A673 (cell line): ENCODE data around the gene ARTN. TPM values are rescaled to one million over a fixed set of nuclear protein-coding genes. Genes with fewer than 3 reads are reported as not detected.
A peak's percentile ranks its signal among the peaks of the same experiment; 100 is the strongest.

Experiments used
- BruUV-seq: library from RNA; stranded (reverse); fragments of 400-500 nt; replicated peaks from 2 replicates; lab custom pipeline; 2021; lab: Mats Ljungman, UMichigan
- CTCF ChIA-PET: fragments of 300-600 bp; sonication (Branson Sonifier 250); formaldehyde crosslinking; loops from one replicate; lab custom pipeline; 2022; ENCODE audit warnings: antibody characterized with exemption; lab: Charles Lee
- POLR2A ChIA-PET: fragments of 300-600 bp; sonication (Branson Sonifier 250); formaldehyde crosslinking; loops from one replicate; lab custom pipeline; 2022; ENCODE audit warnings: antibody characterized with exemption; ENCODE audit not compliant: low non-redundant PET; lab: Charles Lee
- DNase-seq: peaks from one replicate; pipeline ENCODE4 v3.0.0-alpha.2; 2015; ENCODE audit warnings: low spot score
- H3K27ac ChIP-seq: fragments of 200-600 bp; sonication (generic); 2 replicates; pipeline ENCODE4 v1.5.1; 2016; ENCODE audit warnings: mixed run types, low read depth, mild to moderate bottlenecking, mixed read lengths, antibody characterized with exemption, low read length; ENCODE audit not compliant: poor library complexity, severe bottlenecking
- H3K27me3 ChIP-seq: fragments of 200-600 bp; sonication (generic); replicated peaks from 2 replicates; pipeline ENCODE4 v1.6.1; 2017; ENCODE audit warnings: mixed run types, low read depth, mild to moderate bottlenecking, mixed read lengths, antibody characterized with exemption, low read length; ENCODE audit not compliant: insufficient read depth, poor library complexity
- H3K36me3 ChIP-seq: fragments of 200-600 bp; sonication (generic); 2 replicates; pipeline ENCODE4 v1.6.1; 2016; ENCODE audit warnings: mixed run types, mild to moderate bottlenecking, mixed read lengths, antibody characterized with exemption, low read length; ENCODE audit not compliant: insufficient read depth, poor library complexity, severe bottlenecking
- H3K4me1 ChIP-seq: fragments of 200-600 bp; sonication (generic); 2 replicates; pipeline ENCODE4 v1.6.1; 2017; ENCODE audit warnings: mixed run types, mild to moderate bottlenecking, mixed read lengths, antibody characterized with exemption, low read length; ENCODE audit not compliant: insufficient read depth, poor library complexity, severe bottlenecking
- H3K4me3 ChIP-seq: fragments of 200-600 bp; sonication (generic); 2 replicates; pipeline ENCODE4 v1.5.1; 2016; ENCODE audit warnings: low read depth, mixed run types, mild to moderate bottlenecking, mixed read lengths, low read length; ENCODE audit not compliant: poor library complexity, severe bottlenecking
- H3K9me3 ChIP-seq: fragments of 200-600 bp; sonication (generic); 2 replicates; pipeline ENCODE4 v1.6.1; 2016; ENCODE audit warnings: mixed run types, low read depth, mild to moderate bottlenecking, mixed read lengths, antibody characterized with exemption, low read length; ENCODE audit not compliant: poor library complexity, severe bottlenecking
- CTCF ChIP-seq: fragments of 300-800, 200-600 bp; sonication (generic); conservative IDR thresholded peaks from 2 replicates; pipeline ENCODE4 v1.5.1; 2017; ENCODE audit warnings: low read depth, mild to moderate bottlenecking, antibody characterized with exemption, low read length, moderate library complexity, mixed read lengths
- EZH2 ChIP-seq: fragments of 200-600 bp; sonication (generic); IDR thresholded peaks from 2 replicates; pipeline ENCODE4 v1.6.1; 2017; ENCODE audit warnings: borderline replicate concordance, low read depth, mild to moderate bottlenecking, mixed read lengths, antibody characterized with exemption, low read length; ENCODE audit not compliant: poor library complexity, severe bottlenecking
- intact Hi-C: fragments of 100-400 bp; cut with micrococcal nuclease; formaldehyde crosslinking; loops from one replicate; pipeline ENCODE4 v1.10.0; 2022; ENCODE audit not compliant: unreplicated experiment
- total RNA-seq: library from RNA; stranded (reverse); gene quantifications from 2 replicates; pipeline ENCODE4 v1.2.3, GENCODE V29; 2021

The ARTN gene
- total RNA-seq, 1 experiment from 2014 or later, result 28.1 TPM

- POLR2A ChIA-PET, result no interaction called here
- CTCF ChIA-PET, result no interaction called here
- DNase-seq, result no peak
- no peaks in the 10 kb centered on the region for H3K36me3 ChIP-seq
- no peaks in the 10 kb centered on the region for H3K27me3 ChIP-seq
- no peaks in the 10 kb centered on the region for H3K9me3 ChIP-seq
- no peak overlapping the region for H3K4me3 ChIP-seq
- BruUV-seq, result no TSS peak
- H3K4me1 ChIP-seq, result peaks cover 37% of the 10 kb centered on the region
- intact Hi-C loops, result no loop called here
- H3K27ac ChIP-seq, result no peak overlapping the region
- no peak for TF ChIP-seq CTCF
- no peak for TF ChIP-seq EZH2
Measured at GRCh38 chr1:43910343-43910742, 23.3 kb upstream of the ARTN start.

GRCh38 chr1:43912607-43913006 is 21.0 kb upstream of the ARTN start:
- no TSS peak for BruUV-seq
- H3K4me1 ChIP-seq, result peaks cover 39% of the 10 kb centered on the region
- H3K27ac ChIP-seq, result peak overlapping the region; percentile 90
- H3K4me3 ChIP-seq, result no peak overlapping the region
- TF ChIP-seq CTCF (no peak), EZH2 (no peak)
- no peaks in the 10 kb centered on the region for H3K36me3 ChIP-seq
- no peaks in the 10 kb centered on the region for H3K27me3 ChIP-seq
- ChIA-PET POLR2A (no interaction called here), CTCF (interaction anchor here (1.3 kb wide), 1 partner anchor 149 kb away, joined by 5 read pairs; no protein-coding TSS in a partner anchor)
- intact Hi-C loops, result no loop called here
- no peaks in the 10 kb centered on the region for H3K9me3 ChIP-seq
- DNase-seq, result no peak

GRCh38 chr1:43913051-43913501 is 20.5 kb upstream of the ARTN start:
- Histone ChIP-seq H3K9me3 (no peaks in the 10 kb centered on the region), H3K27ac (peak overlapping the region; percentile 90), H3K36me3 (no peaks in the 10 kb centered on the region), H3K4me3 (no peak overlapping the region), H3K27me3 (no peaks in the 10 kb centered on the region), H3K4me1 (peaks cover 39% of the 10 kb centered on the region)
- TF ChIP-seq EZH2, result no peak
- TF ChIP-seq CTCF, result no peak
- ChIA-PET CTCF (interaction anchor here (1.3 kb wide), 1 partner anchor 150 kb away, joined by 5 read pairs; no protein-coding TSS in a partner anchor), POLR2A (interaction anchor here (0.6 kb wide), 1 partner anchor 930 kb away, joined by 5 read pairs; no protein-coding TSS in a partner anchor)
- no peak for DNase-seq
- no TSS peak for BruUV-seq
- intact Hi-C loops, result no loop called here
